SK-N-SH treated with all-trans-retinoic acid at 6 μM for 48 hours (cell line): ENCODE measurements around the gene SAMD4B.

Experiments
- ARNTL ChIP-seq: fragments of 450-650 bp; formaldehyde crosslinking; IDR thresholded peaks from 2 replicates; pipeline ENCODE4 v1.5.0; 2020; ENCODE audit warnings: low read depth, mild to moderate bottlenecking, moderate library complexity, borderline replicate concordance
- CSDC2 ChIP-seq: fragments of 250-450 bp; sonication (Bioruptor Pico); IDR thresholded peaks from 2 replicates; pipeline ENCODE4 v1.5.0; 2020; ENCODE audit warnings: mild to moderate bottlenecking, moderate library complexity
- OSR1 ChIP-seq: fragments of 250-450 bp; sonication (Bioruptor Pico); IDR thresholded peaks from 2 replicates; pipeline ENCODE4 v1.8.0; 2022; ENCODE audit warnings: moderate library complexity, mild to moderate bottlenecking, inconsistent platforms
- PATZ1 ChIP-seq: fragments of 250-450 bp; sonication (Bioruptor Pico); IDR thresholded peaks from 2 replicates; pipeline ENCODE4 v1.8.0; 2020; ENCODE audit warnings: mild to moderate bottlenecking, moderate library complexity, borderline replicate concordance
- POU6F1 ChIP-seq: fragments of 250-450 bp; sonication (Bioruptor Pico); IDR thresholded peaks from 2 replicates; pipeline ENCODE4 v1.8.0; 2021; ENCODE audit warnings: low read depth, mild to moderate bottlenecking, moderate library complexity, borderline replicate concordance
- RARB ChIP-seq: fragments of 250-450 bp; sonication (Bioruptor Pico); IDR thresholded peaks from 2 replicates; pipeline ENCODE4 v1.8.0; 2021; ENCODE audit warnings: mild to moderate bottlenecking, moderate library complexity
- SNAI2 ChIP-seq: fragments of 250-450 bp; sonication (Bioruptor Pico); IDR thresholded peaks from 2 replicates; pipeline ENCODE4 v1.5.0; 2020; ENCODE audit warnings: mild to moderate bottlenecking, moderate library complexity
- ZFP3 ChIP-seq: fragments of 250-450 bp; sonication (Bioruptor Pico); IDR thresholded peaks from 2 replicates; pipeline ENCODE4 v1.5.0; 2020; ENCODE audit warnings: mild to moderate bottlenecking, moderate library complexity
- ZFP30 ChIP-seq: fragments of 450-650 bp; formaldehyde crosslinking; IDR thresholded peaks from 2 replicates; pipeline ENCODE4 v1.5.0; 2022; ENCODE audit warnings: mild to moderate bottlenecking, moderate library complexity
- ZNF70 ChIP-seq: fragments of 450-650 bp; formaldehyde crosslinking; IDR thresholded peaks from 2 replicates; pipeline ENCODE4 v1.5.0; 2020; ENCODE audit warnings: mild to moderate bottlenecking, moderate library complexity
- TF ChIP-seq, protein P1 (sequence below): fragments of 250-450 bp; sonication (Bioruptor Pico); IDR thresholded peaks from 2 replicates; pipeline ENCODE4 v1.5.1; 2021; ENCODE audit warnings: mild to moderate bottlenecking, moderate library complexity

- TF ChIP-seq ARNTL (CRISPR knock-in tag): no peak
- no peak for TF ChIP-seq ZNF70 (CRISPR knock-in tag)
- TF ChIP-seq, protein P1, sequence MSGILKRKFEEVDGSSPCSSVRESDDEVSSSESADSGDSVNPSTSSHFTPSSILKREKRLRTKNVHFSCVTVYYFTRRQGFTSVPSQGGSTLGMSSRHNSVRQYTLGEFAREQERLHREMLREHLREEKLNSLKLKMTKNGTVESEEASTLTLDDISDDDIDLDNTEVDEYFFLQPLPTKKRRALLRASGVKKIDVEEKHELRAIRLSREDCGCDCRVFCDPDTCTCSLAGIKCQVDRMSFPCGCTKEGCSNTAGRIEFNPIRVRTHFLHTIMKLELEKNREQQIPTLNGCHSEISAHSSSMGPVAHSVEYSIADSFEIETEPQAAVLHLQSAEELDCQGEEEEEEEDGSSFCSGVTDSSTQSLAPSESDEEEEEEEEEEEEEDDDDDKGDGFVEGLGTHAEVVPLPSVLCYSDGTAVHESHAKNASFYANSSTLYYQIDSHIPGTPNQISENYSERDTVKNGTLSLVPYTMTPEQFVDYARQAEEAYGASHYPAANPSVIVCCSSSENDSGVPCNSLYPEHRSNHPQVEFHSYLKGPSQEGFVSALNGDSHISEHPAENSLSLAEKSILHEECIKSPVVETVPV (CRISPR knock-in tag): no peak
- no peak for TF ChIP-seq ZFP3
- no peak for TF ChIP-seq POU6F1 (CRISPR knock-in tag)
- TF ChIP-seq SNAI2: no peak
- no peak for TF ChIP-seq ZFP30 (CRISPR knock-in tag)
- no peak for TF ChIP-seq CSDC2 (CRISPR knock-in tag)
- TF ChIP-seq PATZ1 (CRISPR knock-in tag): no peak
- no peak for TF ChIP-seq RARB (CRISPR knock-in tag)
- no peak for TF ChIP-seq OSR1 (CRISPR knock-in tag)
Observed at GRCh38 chr19:39381910-39382611, 39.8 kb downstream of the SAMD4B start.
